ENCODE measurements around the gene DCUN1D3. TPM values are rescaled to one million over a fixed set of nuclear protein-coding genes. Genes with fewer than 3 reads are reported as not detected.

DCUN1D3 gene
- total RNA-seq, 1 experiment from 2014 or later: 16.4 TPM

DNA sequence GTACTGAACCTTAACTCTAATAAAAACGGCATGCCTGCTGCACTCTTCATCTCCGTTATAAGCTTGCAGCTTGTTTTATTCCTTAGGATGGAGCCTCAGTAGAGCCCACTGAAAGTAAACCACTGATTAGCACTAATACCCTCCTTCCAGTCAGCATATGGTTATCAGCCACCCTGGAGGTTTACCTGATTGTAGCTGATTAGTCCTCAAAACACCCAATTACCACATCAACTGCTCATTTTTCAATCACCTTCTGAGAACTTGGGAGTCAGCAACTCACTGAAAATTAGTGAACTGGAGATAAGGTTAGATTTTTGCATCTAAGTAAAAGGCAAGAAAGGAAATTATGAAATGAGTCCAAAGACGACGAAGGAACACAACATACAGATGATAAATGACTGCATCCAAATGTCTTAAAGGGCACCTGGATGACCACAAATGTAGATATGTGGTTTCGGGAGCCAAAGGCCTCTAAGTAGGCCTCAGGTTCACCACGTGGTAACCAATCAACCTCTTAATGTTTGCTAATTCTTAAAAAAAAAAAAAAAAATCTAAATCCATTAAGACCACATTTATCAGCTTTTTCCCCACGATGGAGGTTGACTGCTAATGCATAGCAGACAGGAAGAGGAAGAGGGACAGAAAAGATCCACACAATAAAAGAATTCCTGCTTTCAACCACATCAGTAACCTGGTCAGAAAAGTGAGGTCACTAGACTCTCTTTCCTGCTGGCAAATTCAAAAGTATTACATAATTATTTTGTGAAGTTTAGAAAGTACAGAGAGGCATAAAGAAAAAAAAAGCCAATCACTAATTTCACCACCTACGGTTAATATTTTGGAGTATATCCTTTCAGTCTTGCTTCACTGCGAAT is 28.0 kb downstream of the DCUN1D3 start:
- H3K9ac ChIP-seq (ENCODE audit: low read length): no peak overlapping the region
- TF ChIP-seq TCF7L2 (IDR thresholded peaks at IDR 0.05; ENCODE audit: borderline replicate concordance, extremely low read depth, insufficient read depth, insufficient read length) (no peak), SRF (IDR thresholded peaks at IDR 0.05; ENCODE audit: low read depth) (no peak), MAX (IDR thresholded peaks at IDR 0.05) (no peak), JUND (IDR thresholded peaks at IDR 0.05) (no peak)
- no peak overlapping the region for H3K4me3 ChIP-seq (replicated peaks in 1 of 2; ENCODE audit: low read depth in 1 of 2, low read length in 2 of 2)
- RAD21 ChIA-PET (ENCODE audit: low non-redundant PET in 1 of 2, low total read pairs in 2 of 2, uncharacterized antibody in 2 of 2, unreplicated experiment in 2 of 2): no interaction called here
- peaks cover 38 to 44% of the 10 kb centered on the region in 2 experiments for H3K4me1 ChIP-seq (ENCODE audit: control insufficient read depth in 1 of 2, insufficient read depth in 2 of 2, low read length in 2 of 2)
- no TSS peak for BruUV-seq (replicated peaks)
- H3K79me2 ChIP-seq (ENCODE audit: insufficient read depth, low read length): peaks cover 92% of the 10 kb centered on the region
- no peak overlapping the region for H3K4me2 ChIP-seq (ENCODE audit: low read length)
- DNase-seq (ENCODE audit: low read depth, low spot score): no peak
- H2AFZ ChIP-seq (ENCODE audit: low read depth, low read length, poor library complexity, severe bottlenecking): no peak overlapping the region
- CTCF ChIA-PET: no interaction called here
- no peaks in the 10 kb centered on the region for H3K9me2 ChIP-seq (ENCODE audit: insufficient read depth)
- intact Hi-C loops (cut with micrococcal nuclease): no loop called here
- no peak overlapping the region for H3K27ac ChIP-seq (ENCODE audit: low read depth, low read length)
- H3K27me3 ChIP-seq (ENCODE audit: insufficient read depth, low read length): no peaks in the 10 kb centered on the region
- H4K20me1 ChIP-seq (ENCODE audit: insufficient read depth): no peaks in the 10 kb centered on the region
- no peaks in the 10 kb centered on the region for H3K36me3 ChIP-seq (ENCODE audit: control insufficient read depth in 1 of 2, insufficient read depth in 2 of 2, low read length in 2 of 2)
- no peaks in the 10 kb centered on the region for H3K9me3 ChIP-seq (ENCODE audit: control insufficient read depth in 1 of 2, insufficient read depth in 1 of 2, low read depth in 1 of 2, low read length in 2 of 2)
- POLR2A ChIA-PET: no interaction called here
- no peak for ATAC-seq

DNA sequence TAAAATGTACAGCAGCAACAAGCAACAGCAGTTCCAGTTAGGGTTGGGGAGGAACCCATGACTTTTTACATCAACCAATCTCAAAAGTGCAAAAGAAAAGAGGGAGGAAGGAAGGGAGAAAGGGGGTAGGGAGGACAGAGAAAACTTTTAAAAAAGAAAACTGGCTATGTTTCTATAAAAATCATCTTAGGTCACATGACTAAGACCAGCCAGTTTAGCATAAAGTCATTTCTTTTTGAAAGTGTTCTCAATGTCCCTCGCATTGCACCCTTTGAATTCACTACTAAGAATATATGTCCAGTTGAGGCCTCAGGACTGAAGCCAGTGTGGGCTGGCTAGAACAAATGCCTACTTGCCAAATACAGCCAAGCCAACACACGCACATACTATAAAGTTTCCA is 28.9 kb downstream of the DCUN1D3 start:
- no peak overlapping the region for H3K9ac ChIP-seq (ENCODE audit: low read length)
- BruUV-seq (replicated peaks): no TSS peak
- H3K4me2 ChIP-seq (ENCODE audit: low read length): no peak overlapping the region
- TF ChIP-seq RAD21 (IDR thresholded peaks at IDR 0.05; ENCODE audit: low read depth): no peak
- TF ChIP-seq TCF7L2 (IDR thresholded peaks at IDR 0.05; ENCODE audit: borderline replicate concordance, extremely low read depth, insufficient read depth, insufficient read length): no peak
- TF ChIP-seq CEBPB (IDR thresholded peaks at IDR 0.05; ENCODE audit: low read depth): no peak
- no peak for TF ChIP-seq FOSL1 (IDR thresholded peaks at IDR 0.05; ENCODE audit: low read depth)
- no peak for TF ChIP-seq ZNF274 (IDR thresholded peaks at IDR 0.05; ENCODE audit: low read depth, low read length)
- TF ChIP-seq, protein P1, sequence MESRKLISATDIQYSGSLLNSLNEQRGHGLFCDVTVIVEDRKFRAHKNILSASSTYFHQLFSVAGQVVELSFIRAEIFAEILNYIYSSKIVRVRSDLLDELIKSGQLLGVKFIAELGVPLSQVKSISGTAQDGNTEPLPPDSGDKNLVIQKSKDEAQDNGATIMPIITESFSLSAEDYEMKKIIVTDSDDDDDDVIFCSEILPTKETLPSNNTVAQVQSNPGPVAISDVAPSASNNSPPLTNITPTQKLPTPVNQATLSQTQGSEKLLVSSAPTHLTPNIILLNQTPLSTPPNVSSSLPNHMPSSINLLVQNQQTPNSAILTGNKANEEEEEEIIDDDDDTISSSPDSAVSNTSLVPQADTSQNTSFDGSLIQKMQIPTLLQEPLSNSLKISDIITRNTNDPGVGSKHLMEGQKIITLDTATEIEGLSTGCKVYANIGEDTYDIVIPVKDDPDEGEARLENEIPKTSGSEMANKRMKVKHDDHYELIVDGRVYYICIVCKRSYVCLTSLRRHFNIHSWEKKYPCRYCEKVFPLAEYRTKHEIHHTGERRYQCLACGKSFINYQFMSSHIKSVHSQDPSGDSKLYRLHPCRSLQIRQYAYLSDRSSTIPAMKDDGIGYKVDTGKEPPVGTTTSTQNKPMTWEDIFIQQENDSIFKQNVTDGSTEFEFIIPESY (IDR thresholded peaks at IDR 0.05; ENCODE audit: extremely low read depth, insufficient replicate concordance, low read length): no peak
- TF ChIP-seq, protein P2, sequence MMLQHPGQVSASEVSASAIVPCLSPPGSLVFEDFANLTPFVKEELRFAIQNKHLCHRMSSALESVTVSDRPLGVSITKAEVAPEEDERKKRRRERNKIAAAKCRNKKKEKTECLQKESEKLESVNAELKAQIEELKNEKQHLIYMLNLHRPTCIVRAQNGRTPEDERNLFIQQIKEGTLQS (IDR thresholded peaks at IDR 0.05): no peak
- no peak for TF ChIP-seq YY1 (IDR thresholded peaks at IDR 0.05; ENCODE audit: extremely low read depth, insufficient replicate concordance, low read depth, low read length)
- TF ChIP-seq SP1 (IDR thresholded peaks at IDR 0.05; ENCODE audit: low read depth): no peak
- no peak for TF ChIP-seq POLR2AphosphoS5 (IDR thresholded peaks at IDR 0.05; ENCODE audit: low read depth, low read length)
- H3K9me2 ChIP-seq (ENCODE audit: insufficient read depth): no peaks in the 10 kb centered on the region
- ChIA-PET CTCF (no interaction called here), POLR2A (no interaction called here), RAD21 (ENCODE audit: low non-redundant PET in 1 of 2, low total read pairs in 2 of 2, uncharacterized antibody in 2 of 2, unreplicated experiment in 2 of 2) (no interaction called here)
- DNase-seq (ENCODE audit: low read depth, low spot score) (no peak), ATAC-seq (no peak)
- no peak overlapping the region for H3K4me3 ChIP-seq (replicated peaks in 1 of 2; ENCODE audit: low read depth in 1 of 2, low read length in 2 of 2)
- intact Hi-C loops (cut with micrococcal nuclease): no loop called here
- H3K9me3 ChIP-seq (ENCODE audit: control insufficient read depth in 1 of 2, insufficient read depth in 1 of 2, low read depth in 1 of 2, low read length in 2 of 2): no peaks in the 10 kb centered on the region
- no peak overlapping the region for H3K27ac ChIP-seq (ENCODE audit: low read depth, low read length)
- H3K27me3 ChIP-seq (ENCODE audit: insufficient read depth, low read length): no peaks in the 10 kb centered on the region
- no peaks in the 10 kb centered on the region for H3K36me3 ChIP-seq (ENCODE audit: control insufficient read depth in 1 of 2, insufficient read depth in 2 of 2, low read length in 2 of 2)
- H3K4me1 ChIP-seq (ENCODE audit: control insufficient read depth in 1 of 2, insufficient read depth in 2 of 2, low read length in 2 of 2): peaks cover 47 to 53% of the 10 kb centered on the region in 2 experiments
- no peaks in the 10 kb centered on the region for H4K20me1 ChIP-seq (ENCODE audit: insufficient read depth)
- H3K79me2 ChIP-seq (ENCODE audit: insufficient read depth, low read length): peaks cover 94% of the 10 kb centered on the region
- H2AFZ ChIP-seq (ENCODE audit: low read depth, low read length, poor library complexity, severe bottlenecking): no peak overlapping the region
